HG02623 (cell line): Measurements from ENCODE around the gene VGLL4.
"Not testable (repeated sequence)": the region's sequence is repeated elsewhere in the genome, so short reads cannot be mapped to it uniquely, and the experiment has no call there.

Experiments
- ATAC-seq: cut with Tn5 transposase; IDR thresholded peaks from one replicate; pipeline ENCODE4 v1.9.1; 2021; ENCODE audit warnings: moderate library complexity; ENCODE audit not compliant: unreplicated experiment

VGLL4 gene

GRCh38 chr3:11536132-11536935 lies 107.4 kb downstream of the VGLL4 start:
- no peak for ATAC-seq

GRCh38 chr3:11535243-11535960 lies 108.3 kb downstream of the VGLL4 start:
- ATAC-seq, result no peak

GRCh38 chr3:11534793-11535101 lies 109.0 kb downstream of the VGLL4 start:
- ATAC-seq, result no peak

GRCh38 chr3:11534011-11534792 lies 109.5 kb downstream of the VGLL4 start:
- ATAC-seq, result no peak

GRCh38 chr3:11532931-11533391 lies 110.8 kb downstream of the VGLL4 start:
- no peak for ATAC-seq

GRCh38 chr3:11530153-11530721 lies 113.5 kb downstream of the VGLL4 start:
- ATAC-seq, result no peak

GRCh38 chr3:11529281-11529680 lies 114.4 kb downstream of the VGLL4 start:
- ATAC-seq, result no peak

GRCh38 chr3:11526121-11526520 lies 117.6 kb downstream of the VGLL4 start:
- ATAC-seq, result not testable (repeated sequence)

- no peak for ATAC-seq
Observed at GRCh38 chr3:11523572-11524101, 120.1 kb downstream of the VGLL4 start.

GRCh38 chr3:11522953-11523571 lies 120.7 kb downstream of the VGLL4 start:
- no peak for ATAC-seq

GRCh38 chr3:11522398-11522715 lies 121.4 kb downstream of the VGLL4 start:
- ATAC-seq, result no peak

GRCh38 chr3:11521167-11521566 lies 122.5 kb downstream of the VGLL4 start:
- ATAC-seq, result no peak

GRCh38 chr3:11517601-11518000 lies 126.1 kb downstream of the VGLL4 start:
- no peak for ATAC-seq

GRCh38 chr3:11514191-11514821 lies 129.4 kb downstream of the VGLL4 start:
- ATAC-seq, result no peak

GRCh38 chr3:11513817-11514135 lies 129.9 kb downstream of the VGLL4 start:
- no peak for ATAC-seq

GRCh38 chr3:11513125-11513816 lies 130.4 kb downstream of the VGLL4 start:
- not testable (repeated sequence) for ATAC-seq

- not testable (repeated sequence) for ATAC-seq
Observed at GRCh38 chr3:11511606-11512005, 132.1 kb downstream of the VGLL4 start.

- ATAC-seq, result no peak
Observed at GRCh38 chr3:11510356-11510755, 133.4 kb downstream of the VGLL4 start.

- no peak for ATAC-seq
Observed at GRCh38 chr3:11510001-11510340, 133.7 kb downstream of the VGLL4 start.
